Measurements from ENCODE around the gene PASD1.

- TF ChIP-seq, protein P1, sequence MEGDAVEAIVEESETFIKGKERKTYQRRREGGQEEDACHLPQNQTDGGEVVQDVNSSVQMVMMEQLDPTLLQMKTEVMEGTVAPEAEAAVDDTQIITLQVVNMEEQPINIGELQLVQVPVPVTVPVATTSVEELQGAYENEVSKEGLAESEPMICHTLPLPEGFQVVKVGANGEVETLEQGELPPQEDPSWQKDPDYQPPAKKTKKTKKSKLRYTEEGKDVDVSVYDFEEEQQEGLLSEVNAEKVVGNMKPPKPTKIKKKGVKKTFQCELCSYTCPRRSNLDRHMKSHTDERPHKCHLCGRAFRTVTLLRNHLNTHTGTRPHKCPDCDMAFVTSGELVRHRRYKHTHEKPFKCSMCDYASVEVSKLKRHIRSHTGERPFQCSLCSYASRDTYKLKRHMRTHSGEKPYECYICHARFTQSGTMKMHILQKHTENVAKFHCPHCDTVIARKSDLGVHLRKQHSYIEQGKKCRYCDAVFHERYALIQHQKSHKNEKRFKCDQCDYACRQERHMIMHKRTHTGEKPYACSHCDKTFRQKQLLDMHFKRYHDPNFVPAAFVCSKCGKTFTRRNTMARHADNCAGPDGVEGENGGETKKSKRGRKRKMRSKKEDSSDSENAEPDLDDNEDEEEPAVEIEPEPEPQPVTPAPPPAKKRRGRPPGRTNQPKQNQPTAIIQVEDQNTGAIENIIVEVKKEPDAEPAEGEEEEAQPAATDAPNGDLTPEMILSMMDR (IDR thresholded peaks at IDR 0.05), result no peak
- TF ChIP-seq POLR2A (IDR thresholded peaks at IDR 0.05; ENCODE audit: low read depth) (no peak), POLR2AphosphoS5 (IDR thresholded peaks at IDR 0.05) (no peak)
Observed at GRCh38 chrX:151724563-151725337, 161.3 kb downstream of the PASD1 start.

All from esophagus muscularis mucosa (tissue), 3 donors.